NCI-H226 (cell line): ENCODE measurements around the gene PIGZ.
"Not testable (repeated sequence)": the region's sequence is repeated elsewhere in the genome, so short reads cannot be mapped to it uniquely, and the experiment has no call there.

Experiments used
- DNase-seq: peaks from one replicate; pipeline ENCODE4 v3.0.0-alpha.2; 2015

The PIGZ gene

GRCh38 chr3:196948442-196949284 lies 20.0 kb downstream of the PIGZ start:
- no peak for DNase-seq

- DNase-seq = no peak
Measured at GRCh38 chr3:196947860-196948441, 20.7 kb downstream of the PIGZ start.

- DNase-seq = no peak
Measured at GRCh38 chr3:196947136-196947859, 21.3 kb downstream of the PIGZ start.

GRCh38 chr3:196944037-196944790 lies 24.4 kb downstream of the PIGZ start:
- not testable (repeated sequence) for DNase-seq

GRCh38 chr3:196942915-196943277 lies 25.7 kb downstream of the PIGZ start:
- peak; percentile 42 for DNase-seq

- DNase-seq = peak; percentile 97
Measured at GRCh38 chr3:196942226-196942914, 26.3 kb downstream of the PIGZ start, which contains the start of gene NCBP2. Gene NCBP2, minus strand, starts transcription at chr3:196942528. Its CDS starts 25 bp downstream, at chr3:196942503.

- DNase-seq = peak; percentile 55
Measured at GRCh38 chr3:196941729-196942225, 26.9 kb downstream of the PIGZ start.

GRCh38 chr3:196938576-196938975 lies 30.1 kb downstream of the PIGZ start:
- DNase-seq = no peak

- no peak for DNase-seq
Measured at GRCh38 chr3:196938124-196938523, 30.5 kb downstream of the PIGZ start.

GRCh38 chr3:196936288-196936687 lies 32.3 kb downstream of the PIGZ start:
- no peak for DNase-seq

- no peak for DNase-seq
Measured at GRCh38 chr3:196932600-196932999, 36.0 kb downstream of the PIGZ start.

GRCh38 chr3:196931828-196932587 lies 36.6 kb downstream of the PIGZ start:
- no peak for DNase-seq

GRCh38 chr3:196931157-196931556 lies 37.5 kb downstream of the PIGZ start:
- no peak for DNase-seq

GRCh38 chr3:196927571-196928453 lies 40.8 kb downstream of the PIGZ start:
- DNase-seq = no peak

GRCh38 chr3:196920733-196921132 lies 47.9 kb downstream of the PIGZ start:
- DNase-seq = no peak

- DNase-seq = no peak
Measured at GRCh38 chr3:196918968-196919367, 49.7 kb downstream of the PIGZ start.

GRCh38 chr3:196916995-196917394 lies 51.6 kb downstream of the PIGZ start:
- DNase-seq = no peak

GRCh38 chr3:196916221-196916620 lies 52.4 kb downstream of the PIGZ start:
- DNase-seq = no peak

GRCh38 chr3:196915375-196915774 lies 53.3 kb downstream of the PIGZ start:
- DNase-seq = no peak

GRCh38 chr3:196914866-196915265 lies 53.8 kb downstream of the PIGZ start:
- no peak for DNase-seq
